ENCODE data around the gene RARB.

RARB gene

GRCh38 chr3:25454005-25454927 lies 26.2 kb downstream of the RARB start:
- DNase-seq (ENCODE audit: low read depth in 1 of 2, low spot score in 1 of 2), result no peak
- TF ChIP-seq GABPA (IDR thresholded peaks at IDR 0.05; ENCODE audit: low read depth), result no peak
- no peak for TF ChIP-seq REST (IDR thresholded peaks at IDR 0.05; ENCODE audit: insufficient replicate concordance, low read depth)
- no peak for TF ChIP-seq CTCF (IDR thresholded peaks at IDR 0.05; ENCODE audit: insufficient read depth, low read length)
- Histone ChIP-seq H3K27ac (replicated peaks) (no peak overlapping the region), H3K27me3 (ENCODE audit: insufficient read depth, poor library complexity, severe bottlenecking) (no peaks in the 10 kb centered on the region), H3K4me3 (replicated peaks; ENCODE audit: insufficient read depth, low read length) (no peak overlapping the region)

GRCh38 chr3:25455441-25456132 lies 27.5 kb downstream of the RARB start:
- no peak for TF ChIP-seq SPI1 (IDR thresholded peaks at IDR 0.05; ENCODE audit: borderline replicate concordance, low read depth)
- no peak for TF ChIP-seq CTCF (IDR thresholded peaks at IDR 0.05; ENCODE audit: insufficient read depth, low read length)
- TF ChIP-seq POLR2AphosphoS5 (IDR thresholded peaks at IDR 0.05; ENCODE audit: low read depth), result no peak
- TF ChIP-seq GABPA (IDR thresholded peaks at IDR 0.05; ENCODE audit: low read depth), result no peak
- TF ChIP-seq REST (IDR thresholded peaks at IDR 0.05; ENCODE audit: insufficient replicate concordance, low read depth), result no peak
- H3K27me3 ChIP-seq (ENCODE audit: insufficient read depth, poor library complexity, severe bottlenecking), result no peaks in the 10 kb centered on the region
- no peak for DNase-seq (ENCODE audit: low read depth in 1 of 2, low spot score in 1 of 2)
- no peak overlapping the region for H3K27ac ChIP-seq (replicated peaks)
- H3K4me3 ChIP-seq (replicated peaks; ENCODE audit: insufficient read depth, low read length), result no peak overlapping the region

- TF ChIP-seq REST (IDR thresholded peaks at IDR 0.05; ENCODE audit: insufficient replicate concordance, low read depth), result no peak
- DNase-seq (ENCODE audit: low read depth in 1 of 2, low spot score in 1 of 2), result no peak
- H3K27me3 ChIP-seq (ENCODE audit: insufficient read depth, poor library complexity, severe bottlenecking), result no peaks in the 10 kb centered on the region
- H3K27ac ChIP-seq (replicated peaks), result no peak overlapping the region
- H3K4me3 ChIP-seq (replicated peaks; ENCODE audit: insufficient read depth, low read length), result no peak overlapping the region
Observed at GRCh38 chr3:25456723-25457670, 28.9 kb downstream of the RARB start.
